ENCODE data around the gene SCEL.

SCEL gene

GRCh38 chr13:77580748-77581147, 45.2 kb downstream of the SCEL start:
- no peaks in the 10 kb centered on the region for H4K20me1 ChIP-seq (ENCODE audit: insufficient read depth, low read length)
- H3K9ac ChIP-seq (ENCODE audit: low read length): no peak overlapping the region
- peaks cover 40% of the 10 kb centered on the region for H3K27me3 ChIP-seq (ENCODE audit: low read depth, low read length)
- no peak overlapping the region for H2AFZ ChIP-seq (ENCODE audit: low read depth, low read length)
- no peaks in the 10 kb centered on the region for H3K36me3 ChIP-seq (replicated peaks; ENCODE audit: low read depth, low read length)
- TF ChIP-seq EZH2phosphoT487 (IDR thresholded peaks at IDR 0.05; ENCODE audit: low read depth) (no peak), CTCF (IDR thresholded peaks at IDR 0.05; ENCODE audit: low read depth, low read length) (no peak)
- H3K79me2 ChIP-seq (ENCODE audit: low read length): no peaks in the 10 kb centered on the region
- H3K4me3 ChIP-seq (ENCODE audit: low read length): no peak overlapping the region
- H3K4me2 ChIP-seq (ENCODE audit: low read length): no peak overlapping the region
- H3K4me1 ChIP-seq (ENCODE audit: low read length): no peaks in the 10 kb centered on the region
- no peaks in the 10 kb centered on the region for H3K9me3 ChIP-seq (ENCODE audit: insufficient read depth, low read length)
- no peak overlapping the region for H3K27ac ChIP-seq (ENCODE audit: low read length)

DNA sequence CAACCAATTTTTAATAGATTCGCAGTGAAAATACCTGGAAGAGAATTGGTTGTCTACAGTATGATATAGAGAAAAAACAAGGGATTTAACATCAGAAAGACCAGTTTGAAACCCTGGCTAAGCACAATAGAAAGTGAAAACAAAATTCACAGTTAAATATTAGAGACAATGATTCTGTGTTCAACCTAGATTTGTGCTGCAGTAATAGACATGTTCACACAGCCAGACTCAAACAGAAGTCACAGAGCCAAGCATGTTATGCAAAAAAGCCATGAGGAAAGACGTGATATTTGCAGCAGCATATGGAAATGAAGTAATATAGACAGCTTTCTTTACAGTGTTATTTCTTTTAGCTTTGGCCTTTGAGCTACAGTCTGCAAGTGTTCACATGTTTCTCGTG, 48.1 kb downstream of the SCEL start:
- H3K9me3 ChIP-seq (ENCODE audit: insufficient read depth, low read length): no peaks in the 10 kb centered on the region
- no peak overlapping the region for H3K4me3 ChIP-seq (ENCODE audit: low read length)
- peak overlapping the region; percentile 56 for H2AFZ ChIP-seq (ENCODE audit: low read depth, low read length)
- no peaks in the 10 kb centered on the region for H3K4me1 ChIP-seq (ENCODE audit: low read length)
- no peak overlapping the region for H3K4me2 ChIP-seq (ENCODE audit: low read length)
- no peak for TF ChIP-seq CTCF (IDR thresholded peaks at IDR 0.05; ENCODE audit: low read depth, low read length)
- TF ChIP-seq EZH2phosphoT487 (IDR thresholded peaks at IDR 0.05; ENCODE audit: low read depth): no peak
- H3K9ac ChIP-seq (ENCODE audit: low read length): no peak overlapping the region
- peaks cover 44% of the 10 kb centered on the region for H3K27me3 ChIP-seq (ENCODE audit: low read depth, low read length)
- H3K27ac ChIP-seq (ENCODE audit: low read length): no peak overlapping the region
- no peaks in the 10 kb centered on the region for H4K20me1 ChIP-seq (ENCODE audit: insufficient read depth, low read length)
- H3K79me2 ChIP-seq (ENCODE audit: low read length): no peaks in the 10 kb centered on the region
- no peaks in the 10 kb centered on the region for H3K36me3 ChIP-seq (replicated peaks; ENCODE audit: low read depth, low read length)

DNA sequence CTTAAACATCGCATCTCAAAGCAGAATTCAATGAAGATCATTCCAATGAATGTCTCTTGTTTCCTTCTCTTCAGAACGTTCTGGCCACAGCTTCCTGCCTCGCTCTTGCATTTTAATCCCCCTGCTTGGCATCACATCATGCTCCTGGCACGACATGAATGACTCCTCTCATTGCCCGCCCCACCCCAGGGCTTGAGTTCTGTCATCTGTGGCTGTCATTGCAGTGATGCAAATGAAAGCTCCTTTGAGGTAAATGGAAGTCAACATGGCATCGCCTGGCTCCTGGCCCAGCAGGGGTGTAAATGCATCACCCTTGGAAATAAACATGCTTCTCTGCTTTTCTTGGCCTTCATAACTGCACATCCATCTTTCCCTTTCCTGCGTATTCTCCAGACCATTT, 48.6 kb downstream of the SCEL start:
- Histone ChIP-seq H3K9ac (ENCODE audit: low read length) (no peak overlapping the region), H3K4me2 (ENCODE audit: low read length) (no peak overlapping the region), H3K27ac (ENCODE audit: low read length) (no peak overlapping the region), H3K27me3 (ENCODE audit: low read depth, low read length) (peaks cover 47% of the 10 kb centered on the region), H3K4me3 (ENCODE audit: low read length) (no peak overlapping the region), H2AFZ (ENCODE audit: low read depth, low read length) (peak overlapping the region; percentile 56), H3K79me2 (ENCODE audit: low read length) (no peaks in the 10 kb centered on the region), H3K36me3 (replicated peaks; ENCODE audit: low read depth, low read length) (no peaks in the 10 kb centered on the region), H4K20me1 (ENCODE audit: insufficient read depth, low read length) (no peaks in the 10 kb centered on the region), H3K4me1 (ENCODE audit: low read length) (no peaks in the 10 kb centered on the region), H3K9me3 (ENCODE audit: insufficient read depth, low read length) (no peaks in the 10 kb centered on the region)
- no peak for TF ChIP-seq EZH2phosphoT487 (IDR thresholded peaks at IDR 0.05; ENCODE audit: low read depth)
- no peak for TF ChIP-seq CTCF (IDR thresholded peaks at IDR 0.05; ENCODE audit: low read depth, low read length)

DNA sequence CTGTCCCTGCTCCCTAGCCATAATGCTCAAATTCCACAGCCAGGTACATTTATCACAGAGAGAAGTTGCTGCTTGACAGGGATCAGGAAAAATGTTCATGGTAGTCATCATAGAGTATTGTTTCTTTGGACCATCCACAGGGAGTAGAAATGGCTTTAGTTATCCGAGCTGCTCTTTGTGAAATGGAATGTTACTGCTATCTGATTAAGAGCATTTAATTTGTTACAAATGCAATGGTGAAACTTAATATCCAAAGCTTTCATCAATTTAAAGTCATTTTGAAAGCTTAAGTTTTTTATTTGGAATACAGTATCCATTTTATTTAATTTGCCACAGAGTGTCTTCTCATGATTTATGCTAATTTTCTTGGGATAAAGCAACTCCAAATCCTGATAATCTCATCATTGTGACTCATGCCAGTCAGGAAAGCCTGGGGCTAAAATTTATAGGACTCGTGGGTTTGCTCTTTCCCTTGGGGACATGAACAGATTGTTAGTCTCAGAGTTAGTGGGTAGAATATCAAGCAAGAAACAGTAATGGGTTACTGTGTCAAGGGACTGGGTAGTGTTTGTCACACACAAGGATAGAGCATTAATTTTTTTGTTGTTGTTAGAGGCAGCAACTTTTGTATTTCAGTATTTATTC, 59.8 kb downstream of the SCEL start:
- Histone ChIP-seq H4K20me1 (ENCODE audit: insufficient read depth, low read length) (no peaks in the 10 kb centered on the region), H3K36me3 (replicated peaks; ENCODE audit: low read depth, low read length) (no peaks in the 10 kb centered on the region), H3K4me2 (ENCODE audit: low read length) (no peak overlapping the region), H3K9ac (ENCODE audit: low read length) (no peak overlapping the region), H3K4me3 (ENCODE audit: low read length) (no peak overlapping the region), H2AFZ (ENCODE audit: low read depth, low read length) (no peak overlapping the region), H3K79me2 (ENCODE audit: low read length) (no peaks in the 10 kb centered on the region), H3K9me3 (ENCODE audit: insufficient read depth, low read length) (no peaks in the 10 kb centered on the region), H3K4me1 (ENCODE audit: low read length) (no peaks in the 10 kb centered on the region), H3K27ac (ENCODE audit: low read length) (no peak overlapping the region), H3K27me3 (ENCODE audit: low read depth, low read length) (peaks cover 40% of the 10 kb centered on the region)
- TF ChIP-seq CTCF (IDR thresholded peaks at IDR 0.05; ENCODE audit: low read depth, low read length) (no peak), EZH2phosphoT487 (IDR thresholded peaks at IDR 0.05; ENCODE audit: low read depth) (no peak)

All from OCI-LY3 (cell line).